SK-N-MC (cell line): ENCODE data around the gene CLRN3.

Source experiments
- EZH2 ChIP-seq: fragments of 200-600 bp; sonication (generic); IDR thresholded peaks from one replicate; pipeline ENCODE4 v1.6.1; 2017; ENCODE audit warnings: antibody characterized with exemption
- POLR2AphosphoS5 ChIP-seq: IDR thresholded peaks from 2 replicates; pipeline ENCODE4 v1.6.1; 2012; ENCODE audit warnings: mild to moderate bottlenecking, low read depth, low read length, borderline replicate concordance

- no peak for TF ChIP-seq POLR2AphosphoS5
- no peak for TF ChIP-seq EZH2
These were observed 45.2 kb upstream of the CLRN3 start for GRCh38 chr10:127937915-127938463.
